ENCODE results near the gene GGT7. TPM values are rescaled to one million over a fixed set of nuclear protein-coding genes. Genes with fewer than 3 reads are reported as not detected.
A peak's percentile ranks its signal among the peaks of the same experiment; 100 is the strongest.
"Not testable (repeated sequence)": the region's sequence is repeated elsewhere in the genome, so short reads cannot be mapped to it uniquely, and the experiment has no call there.

GGT7 gene, protein sequence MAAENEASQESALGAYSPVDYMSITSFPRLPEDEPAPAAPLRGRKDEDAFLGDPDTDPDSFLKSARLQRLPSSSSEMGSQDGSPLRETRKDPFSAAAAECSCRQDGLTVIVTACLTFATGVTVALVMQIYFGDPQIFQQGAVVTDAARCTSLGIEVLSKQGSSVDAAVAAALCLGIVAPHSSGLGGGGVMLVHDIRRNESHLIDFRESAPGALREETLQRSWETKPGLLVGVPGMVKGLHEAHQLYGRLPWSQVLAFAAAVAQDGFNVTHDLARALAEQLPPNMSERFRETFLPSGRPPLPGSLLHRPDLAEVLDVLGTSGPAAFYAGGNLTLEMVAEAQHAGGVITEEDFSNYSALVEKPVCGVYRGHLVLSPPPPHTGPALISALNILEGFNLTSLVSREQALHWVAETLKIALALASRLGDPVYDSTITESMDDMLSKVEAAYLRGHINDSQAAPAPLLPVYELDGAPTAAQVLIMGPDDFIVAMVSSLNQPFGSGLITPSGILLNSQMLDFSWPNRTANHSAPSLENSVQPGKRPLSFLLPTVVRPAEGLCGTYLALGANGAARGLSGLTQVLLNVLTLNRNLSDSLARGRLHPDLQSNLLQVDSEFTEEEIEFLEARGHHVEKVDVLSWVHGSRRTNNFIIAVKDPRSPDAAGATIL
- 7.9 TPM for polyA plus RNA-seq
- long read RNA-seq, donor 1 = 0 reads
- long read RNA-seq, donor 2 = 0 reads
- long read RNA-seq, donor 3 = 0 reads
- long read RNA-seq, donor 4 = 0 reads
- long read RNA-seq, donor 5, partial matches to known transcripts = 0 of 2 reads
- long read RNA-seq, donor 5, other reads (novel, unspliced or antisense) = 0 of 2 reads
- long read RNA-seq, donor 6, partial matches to known transcripts = 0 of 2 reads
- long read RNA-seq, donor 6, other reads (novel, unspliced or antisense) = 0 of 2 reads
- long read RNA-seq, donor 7 = 0 reads
- long read RNA-seq, donor 8 = 0 reads
- long read RNA-seq, donor 9, partial matches to known transcripts = 0 of 1 reads
- long read RNA-seq, donor 9, other reads (novel, unspliced or antisense) = 0 of 1 reads
- long read RNA-seq, donor 10, partial matches to known transcripts = 0 of 2 reads
- long read RNA-seq, donor 10, other reads (novel, unspliced or antisense) = 0 of 2 reads
- long read RNA-seq, donor 11 = 0 reads

DNA sequence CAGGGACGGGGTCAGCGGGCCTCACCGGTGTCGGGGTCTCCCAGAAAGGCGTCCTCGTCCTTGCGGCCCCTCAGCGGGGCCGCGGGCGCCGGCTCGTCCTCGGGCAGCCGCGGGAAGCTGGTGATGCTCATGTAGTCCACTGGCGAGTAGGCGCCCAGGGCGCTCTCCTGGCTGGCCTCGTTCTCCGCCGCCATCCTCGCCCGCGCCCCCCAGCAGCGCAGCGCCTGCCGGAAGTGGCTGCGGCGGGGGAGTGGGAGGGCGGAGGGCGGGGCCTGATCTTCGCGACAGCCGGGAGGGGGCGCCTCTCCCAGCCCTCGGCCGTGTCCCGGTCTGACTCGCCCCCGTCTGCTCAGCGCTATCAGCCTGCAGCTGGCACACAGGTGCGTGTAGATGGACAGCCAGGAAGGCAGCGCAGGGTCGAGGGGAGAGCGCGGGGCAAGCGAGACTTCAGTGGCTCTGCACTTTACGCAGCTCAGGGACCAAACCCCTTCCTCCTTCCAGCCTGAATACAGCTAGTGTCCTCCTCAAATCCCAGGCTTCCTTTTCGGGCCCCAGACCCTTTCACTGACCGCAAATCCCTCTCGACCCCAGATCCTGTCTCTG is at the start of gene GGT7:
TSS of gene GGT7 (minus strand) at position 235 of the 603 bp plus-strand sequence. CDS start at position 194, 41 bp downstream.
- Histone ChIP-seq H3K27ac (ENCODE audit: low read length) (no peak within 1 kb of the TSS), H3K9me3 (ENCODE audit: control insufficient read depth, low read depth, low read length) (no peaks in the 10 kb centered on the region)
- no CpG with 5 or more reads among the region's 52 CpGs for WGBS (ENCODE audit: insufficient coverage, low lambda C conversion rate)

DNA sequence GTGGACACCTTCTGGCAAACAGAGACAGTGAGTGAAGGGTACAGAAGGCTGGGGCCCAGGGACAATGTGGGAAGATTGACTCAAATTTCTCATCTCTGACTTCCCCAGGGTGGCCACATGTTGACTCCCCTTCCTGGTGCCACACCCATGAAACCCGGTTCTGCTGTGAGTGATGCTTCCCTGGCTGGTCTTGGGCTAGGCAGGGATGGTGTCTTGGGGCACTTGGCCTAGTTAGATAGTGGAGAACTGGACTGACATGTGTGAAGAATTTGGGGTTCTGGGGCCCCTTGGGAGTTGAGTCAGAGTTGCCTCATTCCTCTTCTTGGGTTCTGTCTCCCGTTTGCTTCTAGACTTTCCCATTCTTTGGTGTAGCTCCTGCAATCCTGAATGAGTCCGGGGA is 48.8 kb upstream of the GGT7 start:
- DNase-seq = no peak
- no peak overlapping the region for H3K4me3 ChIP-seq (ENCODE audit: low read length)
- WGBS (ENCODE audit: insufficient coverage, low lambda C conversion rate) = no CpG with 5 or more reads among the region's 3 CpGs
- H3K36me3 ChIP-seq (ENCODE audit: control insufficient read depth, insufficient read depth, low read length) = peaks cover 37% of the 10 kb centered on the region
- no peak overlapping the region for H3K27ac ChIP-seq (ENCODE audit: low read length)
- no peaks in the 10 kb centered on the region for H3K27me3 ChIP-seq (ENCODE audit: control insufficient read depth, insufficient read depth, low read length)
- no peaks in the 10 kb centered on the region for H3K9me3 ChIP-seq (ENCODE audit: control insufficient read depth, low read depth, low read length)
- peaks cover 15% of the 10 kb centered on the region for H3K4me1 ChIP-seq (ENCODE audit: control insufficient read depth, insufficient read depth, low read length)

More for the DNA sequence above, at the start of gene GGT7:
- DNase-seq = peak; percentile 63 to 69
- Histone ChIP-seq H3K27me3 (ENCODE audit: control insufficient read depth, insufficient read depth, low read length) (peaks cover 15% of the 10 kb centered on the region), H3K4me3 (ENCODE audit: low read length) (peak within 1 kb of the TSS; percentile 50), H3K36me3 (ENCODE audit: control insufficient read depth, insufficient read depth, low read length) (no peaks in the 10 kb centered on the region), H3K4me1 (ENCODE audit: control insufficient read depth, insufficient read depth, low read length) (peaks cover 33% of the 10 kb centered on the region)

DNA sequence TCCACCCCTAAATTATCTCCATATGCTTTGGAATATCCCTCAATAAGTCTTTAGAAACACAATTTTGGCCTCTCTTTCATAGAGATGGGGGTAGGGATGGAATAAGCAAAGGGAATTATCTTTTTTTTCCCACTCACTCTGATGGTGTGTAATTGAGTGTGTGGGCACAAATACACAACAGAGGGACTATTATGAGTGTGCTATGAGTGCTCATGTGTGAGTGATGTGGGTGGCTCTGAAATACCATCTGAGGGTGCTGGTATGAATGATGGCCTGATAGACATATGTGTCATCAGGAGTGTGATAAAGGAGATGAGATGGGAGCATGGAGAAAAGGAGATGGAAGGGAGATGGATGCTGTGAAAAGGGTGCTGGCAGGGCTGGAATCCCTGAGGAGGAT is 47.4 kb upstream of the GGT7 start:
- Histone ChIP-seq H3K4me1 (ENCODE audit: control insufficient read depth, insufficient read depth, low read length) (peaks cover 29% of the 10 kb centered on the region), H3K36me3 (ENCODE audit: control insufficient read depth, insufficient read depth, low read length) (peaks cover 26% of the 10 kb centered on the region), H3K27me3 (ENCODE audit: control insufficient read depth, insufficient read depth, low read length) (no peaks in the 10 kb centered on the region), H3K27ac (ENCODE audit: low read length) (no peak overlapping the region), H3K4me3 (ENCODE audit: low read length) (no peak overlapping the region), H3K9me3 (ENCODE audit: control insufficient read depth, low read depth, low read length) (no peaks in the 10 kb centered on the region)
- no peak for DNase-seq

DNA sequence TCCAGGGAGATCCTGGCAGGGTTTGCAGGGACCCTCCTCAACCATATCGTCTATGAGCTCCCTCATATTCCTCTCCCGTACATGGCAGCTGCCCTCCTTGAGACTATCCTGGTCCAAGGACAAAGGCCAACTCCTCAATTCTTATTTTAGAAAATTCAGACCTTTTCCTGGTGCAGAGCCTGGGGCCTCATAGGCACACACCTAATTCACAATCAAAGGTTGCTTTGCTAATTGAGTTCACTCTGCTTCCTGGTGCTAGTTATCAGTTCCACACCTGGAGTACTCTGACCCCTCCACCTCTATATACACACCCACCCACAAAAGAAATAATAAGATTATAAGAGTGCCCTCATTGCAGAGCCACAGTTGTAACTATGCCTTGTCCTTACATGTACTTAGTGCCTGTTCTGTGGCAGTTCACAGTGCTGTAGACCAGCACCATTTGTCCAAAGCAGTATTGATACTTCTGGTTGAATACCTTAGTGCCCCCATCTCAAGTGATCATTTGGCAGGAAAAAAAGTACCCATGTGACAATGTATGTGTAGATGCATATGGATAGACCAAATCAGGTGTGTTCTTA is 44.2 kb upstream of the GGT7 start:
- no peak overlapping the region for H3K4me3 ChIP-seq (ENCODE audit: low read length)
- H3K36me3 ChIP-seq (ENCODE audit: control insufficient read depth, insufficient read depth, low read length) = peaks cover 13% of the 10 kb centered on the region

DNA sequence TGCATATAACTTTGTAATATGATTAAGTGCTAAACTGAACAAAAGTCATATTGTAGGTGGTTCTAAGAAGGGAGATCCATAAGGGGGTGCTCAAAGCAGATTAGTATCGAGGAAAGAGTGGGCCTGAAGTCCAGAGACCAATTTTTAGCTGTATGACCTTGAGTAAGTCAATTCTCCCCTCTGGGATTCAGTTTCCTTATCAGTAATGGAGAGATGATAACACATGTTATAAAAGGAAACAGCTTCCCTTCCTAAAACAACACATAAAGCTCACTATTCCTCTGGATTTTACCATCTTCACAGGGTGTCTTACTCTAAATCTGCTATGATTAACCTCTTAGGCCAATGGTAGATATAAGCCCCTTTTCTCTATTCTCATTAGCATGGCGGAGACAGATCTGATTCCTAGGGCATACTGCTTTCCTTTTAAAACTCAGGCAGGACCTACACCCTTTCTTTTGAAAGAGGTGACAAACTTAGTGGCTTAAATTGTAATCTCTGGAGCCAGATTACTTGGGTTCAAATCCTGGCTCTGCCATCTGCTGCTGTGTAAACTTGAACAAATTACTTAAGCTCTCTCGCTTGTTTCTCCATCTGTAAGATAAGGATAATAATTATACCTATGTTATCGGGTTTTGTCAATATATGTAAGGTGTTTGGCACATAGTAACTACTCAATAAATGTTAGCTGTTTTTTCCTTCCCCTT is 43.2 kb upstream of the GGT7 start:
- DNase-seq = peak in 1 of 2 donors; percentile 39
- H3K27me3 ChIP-seq (ENCODE audit: control insufficient read depth, insufficient read depth, low read length) = no peaks in the 10 kb centered on the region
- H3K9me3 ChIP-seq (ENCODE audit: control insufficient read depth, low read depth, low read length) = no peaks in the 10 kb centered on the region
- peak overlapping the region; percentile 58 for H3K27ac ChIP-seq (ENCODE audit: low read length)
- H3K4me3 ChIP-seq (ENCODE audit: low read length) = no peak overlapping the region
- 60% methylated on average over 1 of the region's 4 CpGs for WGBS (ENCODE audit: insufficient coverage, low lambda C conversion rate)
- H3K36me3 ChIP-seq (ENCODE audit: control insufficient read depth, insufficient read depth, low read length) = peaks cover 3% of the 10 kb centered on the region
- H3K4me1 ChIP-seq (ENCODE audit: control insufficient read depth, insufficient read depth, low read length) = peaks cover 51% of the 10 kb centered on the region

More for the DNA sequence above, 44.2 kb upstream of the GGT7 start:
- WGBS (ENCODE audit: insufficient coverage, low lambda C conversion rate) = 14% methylated on average over 1 of the region's 2 CpGs
- peak; percentile 76 to 91 for DNase-seq
- no peaks in the 10 kb centered on the region for H3K27me3 ChIP-seq (ENCODE audit: control insufficient read depth, insufficient read depth, low read length)
- H3K9me3 ChIP-seq (ENCODE audit: control insufficient read depth, low read depth, low read length) = no peaks in the 10 kb centered on the region
- peaks cover 51% of the 10 kb centered on the region for H3K4me1 ChIP-seq (ENCODE audit: control insufficient read depth, insufficient read depth, low read length)
- H3K27ac ChIP-seq (ENCODE audit: low read length) = peak overlapping the region; percentile 58

DNA sequence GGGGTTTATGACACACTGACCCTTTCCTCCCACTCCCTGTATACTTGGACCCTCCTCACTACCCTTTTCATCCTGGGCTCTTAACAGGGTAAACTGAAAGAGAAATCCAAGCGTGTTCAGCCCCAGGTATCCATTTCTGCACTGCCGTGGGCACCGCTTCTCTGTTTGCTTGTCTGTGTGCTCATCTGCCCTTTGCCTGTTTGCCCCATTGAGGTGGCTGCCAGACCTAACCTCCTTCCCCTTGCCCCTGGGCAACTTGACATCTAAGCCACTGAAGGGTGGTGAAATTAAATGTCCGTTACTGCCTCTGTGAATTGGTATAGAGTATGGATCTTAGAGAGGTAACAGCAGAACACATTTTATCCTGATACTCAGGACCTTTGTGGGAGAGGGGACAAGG is 42.5 kb upstream of the GGT7 start:
- H3K36me3 ChIP-seq (ENCODE audit: control insufficient read depth, insufficient read depth, low read length) = peaks cover 2% of the 10 kb centered on the region
- no peak overlapping the region for H3K4me3 ChIP-seq (ENCODE audit: low read length)
- DNase-seq = peak in 1 of 2 donors; percentile 17
- WGBS (ENCODE audit: insufficient coverage, low lambda C conversion rate) = no CpG with 5 or more reads among the region's 4 CpGs
- H3K9me3 ChIP-seq (ENCODE audit: control insufficient read depth, low read depth, low read length) = no peaks in the 10 kb centered on the region
- H3K27me3 ChIP-seq (ENCODE audit: control insufficient read depth, insufficient read depth, low read length) = no peaks in the 10 kb centered on the region
- H3K4me1 ChIP-seq (ENCODE audit: control insufficient read depth, insufficient read depth, low read length) = peaks cover 51% of the 10 kb centered on the region
- no peak overlapping the region for H3K27ac ChIP-seq (ENCODE audit: low read length)

DNA sequence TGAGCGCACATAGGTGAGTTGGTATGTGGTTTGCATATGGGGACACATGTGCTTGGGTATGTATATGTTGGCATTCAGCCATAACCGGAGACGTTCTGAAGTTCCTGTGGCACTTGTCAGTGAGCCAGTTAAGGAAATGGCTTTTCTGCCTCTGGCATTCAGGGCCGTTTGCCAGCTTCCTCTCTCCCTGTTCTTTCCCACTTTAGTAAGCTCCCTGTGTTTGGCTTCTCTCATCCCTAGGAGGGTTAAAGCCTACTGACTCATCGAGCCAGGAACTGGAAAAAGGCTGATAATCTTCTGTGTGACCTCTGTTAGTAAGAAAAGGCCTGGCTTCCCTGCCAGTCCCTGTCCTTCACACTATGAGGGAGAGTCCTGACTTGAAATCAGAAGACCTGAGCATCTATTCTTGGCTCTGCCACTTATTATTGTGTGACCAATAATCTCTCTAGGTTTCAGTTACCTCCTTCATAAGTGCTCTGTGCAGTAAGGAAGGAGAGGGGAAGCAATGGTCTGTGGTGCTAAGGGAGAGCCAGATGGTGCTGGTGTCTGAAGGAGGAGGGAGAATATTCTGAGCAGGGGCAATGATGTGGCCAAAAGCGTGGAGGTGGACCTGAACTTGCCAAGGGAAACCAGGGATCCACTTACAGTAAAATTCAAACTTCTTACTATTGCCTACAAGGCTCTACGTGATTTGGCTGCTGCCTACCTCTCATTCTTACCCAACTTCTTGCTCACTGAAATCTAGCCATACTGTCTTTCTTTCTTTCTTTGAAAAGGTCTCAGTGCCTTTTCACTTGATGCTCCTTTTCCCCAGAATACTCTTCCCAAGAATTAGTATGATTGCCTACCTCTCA is 35.2 kb upstream of the GGT7 start:
- no peaks in the 10 kb centered on the region for H3K27me3 ChIP-seq (ENCODE audit: control insufficient read depth, insufficient read depth, low read length)
- H3K9me3 ChIP-seq (ENCODE audit: control insufficient read depth, low read depth, low read length) = no peaks in the 10 kb centered on the region
- WGBS (ENCODE audit: insufficient coverage, low lambda C conversion rate) = 100% methylated on average over 1 of the region's 7 CpGs
- no peaks in the 10 kb centered on the region for H3K36me3 ChIP-seq (ENCODE audit: control insufficient read depth, insufficient read depth, low read length)
- H3K4me3 ChIP-seq (ENCODE audit: low read length) = no peak overlapping the region
- peak in 1 of 2 donors; percentile 21 for DNase-seq
- H3K27ac ChIP-seq (ENCODE audit: low read length) = no peak overlapping the region
- H3K4me1 ChIP-seq (ENCODE audit: control insufficient read depth, insufficient read depth, low read length) = peaks cover 21% of the 10 kb centered on the region

DNA sequence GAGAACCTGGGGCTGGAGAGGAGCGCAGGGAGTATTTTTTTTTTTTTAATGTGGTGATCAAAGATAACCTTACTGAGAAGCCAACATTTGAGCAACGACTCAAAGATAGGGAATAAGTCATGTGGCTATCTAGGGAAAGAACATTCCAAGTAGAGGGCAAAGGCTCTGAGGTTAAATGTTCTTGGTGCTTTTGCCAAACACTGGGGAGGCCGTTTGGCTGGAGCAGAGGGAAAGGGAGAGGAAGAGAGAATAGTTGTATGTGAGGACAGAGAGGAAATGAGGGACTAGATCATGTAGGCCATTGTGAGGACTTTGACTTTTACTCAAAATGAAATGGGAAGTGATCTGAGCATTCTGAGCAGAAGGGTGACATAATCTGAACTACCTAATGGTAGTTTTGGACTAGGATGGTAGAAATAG is 31.6 kb upstream of the GGT7 start:
- Histone ChIP-seq H3K36me3 (ENCODE audit: control insufficient read depth, insufficient read depth, low read length) (no peaks in the 10 kb centered on the region), H3K27ac (ENCODE audit: low read length) (no peak overlapping the region), H3K4me3 (ENCODE audit: low read length) (no peak overlapping the region), H3K9me3 (ENCODE audit: control insufficient read depth, low read depth, low read length) (no peaks in the 10 kb centered on the region), H3K27me3 (ENCODE audit: control insufficient read depth, insufficient read depth, low read length) (no peaks in the 10 kb centered on the region), H3K4me1 (ENCODE audit: control insufficient read depth, insufficient read depth, low read length) (peaks cover 20% of the 10 kb centered on the region)
- WGBS (ENCODE audit: insufficient coverage, low lambda C conversion rate) = 0% methylated on average over 1 of the region's 3 CpGs
- peak in 1 of 2 donors; percentile 36 for DNase-seq

DNA sequence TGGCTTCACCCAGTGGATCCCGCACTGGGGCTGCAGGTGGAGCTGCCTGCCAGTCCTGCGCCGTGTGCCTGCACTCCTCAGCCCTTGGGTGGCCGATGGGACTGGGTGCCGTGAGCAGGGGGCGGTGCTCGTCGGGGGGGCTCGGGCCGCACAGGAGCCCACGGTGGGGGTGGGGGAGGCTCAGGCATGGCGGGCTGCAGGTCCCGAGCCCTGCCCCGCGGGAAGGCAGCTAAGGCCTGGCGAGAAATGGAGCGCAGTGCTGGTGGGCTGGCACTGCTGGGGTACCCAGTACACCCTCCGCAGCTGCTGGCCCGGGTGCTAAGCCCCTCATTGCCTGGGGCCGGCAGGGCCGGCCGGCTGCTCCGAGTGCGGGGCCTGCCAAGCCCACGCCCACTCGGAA is 26.1 kb upstream of the GGT7 start:
- not testable (repeated sequence) for H3K27me3 ChIP-seq (ENCODE audit: control insufficient read depth, insufficient read depth, low read length); H3K36me3 ChIP-seq (ENCODE audit: control insufficient read depth, insufficient read depth, low read length); H3K4me3 ChIP-seq (ENCODE audit: low read length); H3K9me3 ChIP-seq (ENCODE audit: control insufficient read depth, low read depth, low read length); DNase-seq; H3K27ac ChIP-seq (ENCODE audit: low read length)
- H3K4me1 ChIP-seq (ENCODE audit: control insufficient read depth, insufficient read depth, low read length) = peaks cover 14% of the 10 kb centered on the region
- no CpG with 5 or more reads among the region's 26 CpGs for WGBS (ENCODE audit: insufficient coverage, low lambda C conversion rate)

All from large intestine (tissue), 12 donors.